ENCODE data around the gene FZD4.
"Not testable (repeated sequence)": the region's sequence is repeated elsewhere in the genome, so short reads cannot be mapped to it uniquely, and the experiment has no call there.

The FZD4 gene

DNA sequence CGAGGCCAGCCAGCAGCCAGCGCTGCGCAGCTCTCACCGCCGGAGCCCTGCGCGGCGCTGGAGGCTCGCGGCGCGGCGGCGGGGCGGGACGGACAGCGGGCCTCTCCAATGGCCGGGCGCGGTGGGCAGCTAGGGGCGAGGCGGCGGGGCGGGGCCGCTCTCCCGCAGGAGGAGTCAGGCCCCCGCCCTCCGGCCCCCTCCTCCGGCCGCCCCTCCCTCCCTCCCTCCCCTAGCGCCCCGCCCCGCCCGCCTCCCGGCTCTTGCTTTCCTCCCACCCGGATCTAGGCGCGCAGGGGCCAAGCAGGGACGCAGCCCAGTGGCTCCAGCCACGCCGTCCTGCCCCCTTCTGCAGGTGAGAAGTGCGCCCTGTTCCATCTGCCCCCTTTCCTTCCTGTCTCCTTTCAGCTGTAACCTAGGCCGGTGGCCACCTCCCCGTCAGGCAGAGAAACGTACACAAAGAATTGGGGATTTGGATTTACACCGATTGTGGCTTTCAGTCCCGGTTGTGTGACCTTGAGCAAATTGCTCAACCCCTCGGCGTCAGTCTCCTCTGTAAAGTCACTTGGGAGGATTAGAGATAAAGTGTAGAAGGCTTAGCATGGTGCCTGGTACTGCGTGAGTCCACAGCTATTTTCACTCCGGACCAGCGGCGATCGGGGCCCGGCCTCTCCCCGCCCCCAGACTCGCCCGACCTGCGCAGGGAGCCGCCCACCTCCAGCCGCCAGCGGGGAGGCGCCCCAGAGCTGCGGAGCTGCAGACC, at the start of gene FZD4:
FZD4 (minus strand) TSS at position 35 of the 760 bp plus-strand sequence. CDS start 310 bp downstream, outside the sequence.
- peak; percentile 91 to 93 for DNase-seq

DNA sequence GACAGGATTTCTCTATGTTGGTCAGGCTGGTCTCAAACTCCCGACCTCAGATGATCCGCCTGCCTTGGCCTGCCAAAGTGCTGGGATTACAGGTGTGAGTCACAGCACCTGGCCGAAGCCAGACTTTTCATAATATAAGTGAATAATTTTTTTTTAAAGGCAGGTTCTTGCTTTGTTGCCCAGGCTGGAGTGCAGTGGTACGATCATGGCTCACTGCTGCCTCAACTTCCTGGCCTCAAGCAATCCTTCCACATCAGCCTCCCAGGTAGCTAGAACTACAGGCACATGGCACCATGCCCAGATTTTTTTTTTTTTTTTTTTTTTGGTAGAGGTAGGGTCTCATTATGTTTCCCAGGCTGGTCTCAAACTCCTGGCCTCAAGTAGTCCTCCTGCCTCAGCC, 49.1 kb upstream of the FZD4 start:
- DNase-seq, result not testable (repeated sequence)

More for the DNA sequence above, at the start of gene FZD4:
- no peak for TF ChIP-seq GATA1 (IDR thresholded peaks at IDR 0.05; ENCODE audit: low read depth, low read length)

DNA sequence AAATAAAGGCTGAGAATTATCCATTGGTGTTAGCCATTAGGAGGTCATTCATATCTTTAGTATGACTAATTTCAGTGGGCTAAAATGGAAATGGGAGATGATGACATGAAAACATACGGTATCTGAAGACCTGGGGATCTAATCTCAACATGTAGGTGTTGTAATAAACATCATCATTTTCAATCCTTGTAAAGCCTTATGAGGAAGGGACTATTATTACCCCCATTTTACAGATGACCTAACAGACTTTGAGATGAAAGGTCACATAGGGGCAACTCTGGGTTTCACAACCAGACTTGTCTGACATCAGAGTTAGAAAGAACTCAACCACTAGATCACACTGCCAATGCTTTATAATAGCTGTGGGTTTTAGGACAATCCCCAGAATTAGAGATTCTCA, 47.7 kb upstream of the FZD4 start:
- TF ChIP-seq POLR2A (IDR thresholded peaks at IDR 0.05; ENCODE audit: low read length), result no peak
- TF ChIP-seq GATA1 (IDR thresholded peaks at IDR 0.05; ENCODE audit: low read depth, low read length), result no peak
- peak in 1 of 2 experiments; percentile 30 for DNase-seq

DNA sequence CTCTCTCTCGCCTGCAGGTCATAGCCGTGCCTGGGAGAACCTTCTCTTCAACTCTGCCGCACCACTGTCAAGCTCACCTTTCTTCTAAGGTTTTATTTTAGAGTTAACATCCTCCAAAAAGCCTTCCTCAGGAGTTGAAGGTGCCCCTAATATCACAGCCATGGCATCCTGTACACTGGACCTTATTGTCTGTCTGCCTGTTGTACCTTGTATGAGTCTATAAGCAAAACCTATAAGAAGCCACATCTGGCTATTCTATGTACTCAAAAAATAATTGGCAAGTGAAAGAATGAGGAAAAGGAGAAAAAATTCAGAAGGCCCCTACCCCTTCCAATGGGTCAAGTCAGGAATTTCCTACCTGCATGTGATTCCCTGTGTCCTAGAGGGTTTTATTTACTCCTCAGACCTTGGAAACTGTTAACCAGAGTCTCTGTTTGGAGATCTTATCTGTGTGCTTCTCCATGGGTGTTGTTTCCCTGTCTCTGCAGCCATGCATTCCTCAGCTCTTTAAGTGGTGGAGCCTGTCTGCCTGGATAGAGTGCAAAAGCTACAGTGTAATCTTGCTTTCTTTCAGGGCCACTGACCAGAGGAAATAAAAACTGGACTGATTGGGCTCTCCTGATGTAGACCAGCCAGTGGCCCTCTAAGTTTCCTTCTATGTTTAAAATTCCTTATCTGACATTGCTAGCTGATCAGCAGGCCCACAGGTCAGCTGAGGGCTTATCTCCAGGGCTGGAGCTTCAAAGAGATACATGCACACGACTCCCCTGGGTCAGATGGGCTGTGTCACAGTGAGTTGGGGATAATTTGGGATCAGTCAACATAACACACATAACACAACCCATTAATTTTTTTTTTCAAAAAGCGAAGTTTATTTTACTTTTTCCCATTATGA, 44.9 kb upstream of the FZD4 start:
- peak; percentile 89 to 96 for DNase-seq
- TF ChIP-seq GATA1 (IDR thresholded peaks at IDR 0.05; ENCODE audit: low read depth, low read length) (peak; percentile 43), POLR2A (IDR thresholded peaks at IDR 0.05; ENCODE audit: low read length) (no peak)

DNA sequence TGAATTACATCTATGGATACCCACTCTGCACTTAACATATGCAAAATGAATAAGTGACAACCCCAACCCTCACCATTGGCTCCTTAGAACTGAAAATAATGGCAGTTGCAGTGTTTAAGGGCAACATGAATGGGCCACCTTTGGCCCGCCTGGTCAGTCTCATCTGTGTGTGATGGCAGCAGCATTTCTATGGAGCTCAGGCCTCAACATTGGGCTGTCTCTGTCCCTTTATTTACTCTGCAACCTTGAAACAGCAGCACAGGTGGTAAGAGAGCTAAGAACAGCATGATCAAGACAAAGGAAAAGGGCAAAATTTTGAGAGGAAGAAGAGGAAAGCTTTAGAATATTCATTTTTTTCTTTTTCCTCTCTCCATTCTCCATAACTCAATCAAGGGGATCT, 44.2 kb upstream of the FZD4 start:
- DNase-seq, result peak; percentile 29 to 41
- TF ChIP-seq POLR2A (IDR thresholded peaks at IDR 0.05; ENCODE audit: low read length) (no peak), GATA1 (IDR thresholded peaks at IDR 0.05; ENCODE audit: low read depth, low read length) (no peak)

DNA sequence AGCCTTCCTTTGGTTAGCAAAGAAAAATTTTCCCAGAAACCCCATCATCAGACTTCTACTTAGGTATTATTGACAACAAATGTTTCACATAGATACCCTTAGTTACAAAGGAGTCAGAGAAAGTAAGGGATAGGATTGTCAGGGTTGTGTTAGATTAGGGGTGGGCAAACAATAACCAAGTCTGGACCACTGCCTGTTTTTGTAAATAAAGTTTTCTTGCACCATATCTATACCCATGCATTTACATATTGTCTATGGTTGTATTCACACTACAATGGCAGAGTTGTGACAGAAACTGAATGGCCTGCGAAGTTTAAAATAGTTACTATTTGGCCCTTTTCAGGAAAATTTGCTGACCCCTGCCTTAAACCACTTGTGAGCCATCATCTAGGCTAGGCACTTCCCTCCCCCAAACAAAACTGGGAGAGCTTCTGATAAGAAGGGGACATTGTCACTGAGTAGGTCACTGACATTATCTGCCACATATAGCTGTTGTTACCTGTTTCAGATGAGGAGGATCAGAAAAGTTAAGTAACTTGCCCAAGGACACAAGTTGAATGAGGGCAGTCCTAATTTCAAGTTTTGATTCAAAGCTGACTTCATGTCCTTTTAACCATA, 41.9 kb upstream of the FZD4 start:
- DNase-seq, result peak; percentile 11 to 22
- TF ChIP-seq GATA1 (IDR thresholded peaks at IDR 0.05; ENCODE audit: low read depth, low read length) (no peak), POLR2A (IDR thresholded peaks at IDR 0.05; ENCODE audit: low read length) (no peak)

DNA sequence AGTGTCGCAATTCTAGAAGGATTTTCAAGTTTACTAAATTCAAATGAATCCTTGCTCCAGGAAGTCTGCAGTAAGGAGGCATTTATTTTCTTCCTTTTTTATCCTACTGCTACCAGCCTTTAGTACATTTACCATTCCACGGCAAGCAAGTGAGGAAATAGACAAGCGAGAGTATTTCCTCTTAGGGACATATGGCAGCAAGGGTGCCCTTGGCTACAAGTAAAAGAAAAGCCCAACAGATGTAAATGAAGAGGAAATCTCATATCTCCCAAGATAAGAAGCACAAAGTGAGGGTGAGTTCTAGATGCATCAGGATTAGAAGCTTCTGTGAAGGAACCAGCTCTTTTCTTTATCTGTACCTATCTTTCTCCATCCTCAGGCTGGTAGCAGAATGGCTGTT, 37.8 kb upstream of the FZD4 start:
- no peak for DNase-seq
- TF ChIP-seq POLR2A (IDR thresholded peaks at IDR 0.05; ENCODE audit: low read length) (no peak), GATA1 (IDR thresholded peaks at IDR 0.05; ENCODE audit: low read depth, low read length) (no peak)

DNA sequence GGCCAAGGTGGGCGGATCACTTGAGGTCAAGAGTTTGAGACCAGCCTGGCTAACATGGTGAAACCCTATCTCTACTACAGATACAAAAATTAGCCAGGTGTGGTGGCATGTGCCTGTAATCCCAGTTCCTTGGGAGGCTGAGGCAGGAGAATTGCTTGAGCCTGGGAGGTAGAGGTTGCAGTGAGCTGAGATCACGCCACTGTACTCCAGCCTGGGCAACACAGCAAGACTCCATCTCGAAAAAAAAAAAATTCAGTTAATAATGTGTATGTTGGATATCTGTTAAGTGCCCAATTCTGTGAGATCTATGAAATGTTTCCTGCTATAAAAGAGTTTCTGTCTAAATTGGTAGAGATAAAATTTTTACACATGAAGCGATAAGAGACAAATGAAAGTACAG, 37.1 kb upstream of the FZD4 start:
- DNase-seq, result not testable (repeated sequence)

DNA sequence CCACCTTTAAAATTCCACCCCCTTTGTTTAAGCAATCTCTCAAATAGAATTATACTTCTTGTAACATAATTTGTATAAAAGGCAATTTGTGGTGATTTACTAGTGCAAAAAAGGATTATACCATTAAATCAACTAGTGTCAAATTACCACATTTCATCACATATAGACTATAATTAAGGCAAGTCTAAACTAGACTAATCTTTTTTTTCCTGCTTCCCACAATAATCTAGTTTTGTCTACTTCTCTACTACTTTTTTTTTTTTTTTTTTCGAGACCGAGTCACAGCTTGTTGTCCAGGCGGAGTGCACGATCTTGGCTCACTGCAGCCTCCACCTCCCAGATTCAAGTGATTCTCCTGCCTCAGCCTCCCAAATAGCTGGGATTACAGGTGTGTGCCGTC, 36.1 kb upstream of the FZD4 start:
- TF ChIP-seq POLR2A (IDR thresholded peaks at IDR 0.05; ENCODE audit: low read length) (no peak), GATA1 (IDR thresholded peaks at IDR 0.05; ENCODE audit: low read depth, low read length) (no peak)
- DNase-seq, result no peak

DNA sequence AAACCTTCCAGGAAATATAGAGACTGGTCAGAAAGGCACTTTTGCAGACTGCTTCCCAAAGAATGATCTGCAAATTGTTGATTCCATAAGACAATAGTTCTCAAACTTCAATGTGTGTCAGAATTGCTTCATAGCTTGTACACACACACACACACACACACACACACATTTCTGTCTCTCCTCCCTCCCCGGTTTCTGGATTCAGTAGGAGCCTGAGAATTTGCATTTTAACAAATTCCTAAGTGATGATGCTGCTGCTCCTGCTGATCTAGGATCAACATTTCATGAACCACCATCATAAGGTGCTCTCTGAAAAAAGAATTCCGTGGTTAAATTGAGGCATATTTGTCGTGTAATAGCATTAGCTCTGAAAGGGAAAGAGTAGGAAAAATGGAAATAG, 35.3 kb upstream of the FZD4 start:
- no peak for TF ChIP-seq GATA1 (IDR thresholded peaks at IDR 0.05; ENCODE audit: low read depth, low read length)
- TF ChIP-seq POLR2A (IDR thresholded peaks at IDR 0.05; ENCODE audit: low read length), result no peak
- DNase-seq, result no peak

DNA sequence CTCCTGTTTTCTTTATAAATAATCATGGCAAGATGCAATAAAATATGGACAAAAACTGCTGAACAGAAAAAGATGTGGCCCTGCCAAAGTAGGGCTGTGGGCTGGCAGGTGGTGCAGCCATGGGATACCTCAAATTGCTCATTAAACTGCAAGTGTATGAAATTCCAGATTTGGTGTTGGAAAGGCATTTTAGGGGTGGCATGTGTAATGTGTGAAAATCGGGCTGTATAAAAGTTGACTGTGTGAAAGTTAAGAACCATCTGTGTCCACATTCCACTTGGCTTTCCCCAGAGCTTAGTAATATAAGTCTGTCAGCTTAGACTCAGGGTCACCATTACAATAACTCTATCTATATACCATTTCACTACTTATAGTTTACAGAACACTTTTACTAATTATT, 34.8 kb upstream of the FZD4 start:
- no peak for DNase-seq
- no peak for TF ChIP-seq POLR2A (IDR thresholded peaks at IDR 0.05; ENCODE audit: low read length)
- no peak for TF ChIP-seq GATA1 (IDR thresholded peaks at IDR 0.05; ENCODE audit: low read depth, low read length)

DNA sequence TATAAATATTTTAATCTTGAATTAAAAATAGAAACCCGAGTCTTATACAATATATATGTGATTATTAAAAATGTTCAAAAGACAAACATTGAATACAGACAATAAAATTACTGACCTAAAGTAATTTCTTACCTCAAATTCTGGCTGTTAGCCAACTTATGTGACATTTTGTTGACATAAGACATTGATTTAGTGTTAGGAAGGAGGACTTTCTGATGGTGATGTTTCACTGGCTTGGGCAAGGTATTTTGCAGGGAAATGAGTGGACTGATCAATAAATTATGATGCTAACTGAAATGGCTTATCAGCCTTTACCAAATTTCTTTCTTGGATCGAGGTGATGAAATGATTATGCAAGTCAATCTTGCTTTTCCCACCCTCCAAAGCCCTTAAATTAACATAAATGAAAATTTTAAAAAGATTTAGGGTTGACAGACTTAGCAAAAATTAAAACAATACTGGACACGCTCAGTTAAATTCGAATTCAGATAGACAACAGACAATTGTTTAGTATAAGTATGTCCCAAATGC, 33.2 kb upstream of the FZD4 start:
- DNase-seq, result no peak
- TF ChIP-seq GATA1 (IDR thresholded peaks at IDR 0.05; ENCODE audit: low read depth, low read length), result no peak
- TF ChIP-seq POLR2A (IDR thresholded peaks at IDR 0.05; ENCODE audit: low read length), result no peak

DNA sequence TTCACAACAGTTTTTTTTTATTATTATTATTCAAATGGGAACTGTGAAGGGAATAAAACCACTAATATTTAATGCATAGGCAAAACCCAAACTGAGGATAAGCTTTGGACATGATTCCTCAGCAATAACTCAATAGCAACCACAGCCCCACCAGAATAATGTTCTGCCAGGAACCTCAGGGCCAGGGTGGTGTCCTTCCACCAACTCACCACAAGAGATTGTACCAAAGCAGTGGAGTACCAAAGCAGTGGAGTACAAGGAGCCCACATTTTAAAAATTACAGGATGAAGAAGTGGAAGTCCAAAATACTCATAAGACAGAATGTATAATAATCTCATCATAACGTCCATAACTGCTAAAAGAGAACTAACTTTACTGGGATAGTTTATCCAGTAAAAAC, 32.5 kb upstream of the FZD4 start:
- DNase-seq, result no peak
- TF ChIP-seq GATA1 (IDR thresholded peaks at IDR 0.05; ENCODE audit: low read depth, low read length) (no peak), POLR2A (IDR thresholded peaks at IDR 0.05; ENCODE audit: low read length) (no peak)

DNA sequence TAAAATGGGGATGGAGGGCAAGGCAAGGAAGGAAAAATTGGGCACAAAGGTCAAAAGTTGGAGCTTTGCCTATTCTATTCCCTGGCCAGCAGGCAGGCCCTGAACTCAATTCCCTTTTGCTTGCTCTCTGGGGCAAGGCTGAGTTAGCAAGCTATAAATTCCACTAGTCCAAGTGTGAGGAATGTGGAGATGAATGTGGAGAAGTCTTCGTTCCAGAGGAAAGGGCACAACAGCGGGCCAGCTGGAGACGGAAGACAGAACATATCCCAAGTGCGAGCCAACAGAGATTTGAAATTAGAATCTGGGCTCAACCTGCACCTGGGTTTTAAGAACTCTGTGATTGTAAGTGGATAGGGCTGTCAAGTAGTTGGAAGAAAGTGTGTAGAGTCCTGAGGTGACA, 29.5 kb upstream of the FZD4 start:
- TF ChIP-seq POLR2A (IDR thresholded peaks at IDR 0.05; ENCODE audit: low read length) (no peak), GATA1 (IDR thresholded peaks at IDR 0.05; ENCODE audit: low read depth, low read length) (no peak)
- DNase-seq, result no peak
